ENCODE measurements around the gene RNPC3. TPM values are rescaled to one million over a fixed set of nuclear protein-coding genes. Genes with fewer than 3 reads are reported as not detected.

The RNPC3 gene
- total RNA-seq (11.2 TPM), polyA plus RNA-seq (17.2 TPM)
- long read RNA-seq, donor 1, partial matches to known transcripts, result 0 of 2 reads
- long read RNA-seq, donor 1, other reads (novel, unspliced or antisense), result 0 of 2 reads
- long read RNA-seq, donor 2, partial matches to known transcripts, result 26 of 29 reads
- long read RNA-seq, donor 2, other reads (novel, unspliced or antisense), result 0 of 29 reads
- long read RNA-seq, donor 3, partial matches to known transcripts, result 29 of 30 reads
- long read RNA-seq, donor 3, other reads (novel, unspliced or antisense), result 0 of 30 reads
- long read RNA-seq, donor 4, partial matches to known transcripts, result 5 of 6 reads
- long read RNA-seq, donor 4, other reads (novel, unspliced or antisense), result 0 of 6 reads
- long read RNA-seq, donor 5, partial matches to known transcripts, result 54 of 58 reads
- long read RNA-seq, donor 5, other reads (novel, unspliced or antisense), result 0 of 58 reads
- long read RNA-seq, donor 6, partial matches to known transcripts, result 0 of 1 reads
- long read RNA-seq, donor 6, other reads (novel, unspliced or antisense), result 0 of 1 reads
- long read RNA-seq, donor 7, partial matches to known transcripts, result 0 of 1 reads
- long read RNA-seq, donor 7, other reads (novel, unspliced or antisense), result 0 of 1 reads
- long read RNA-seq, donor 8, partial matches to known transcripts, result 0 of 1 reads
- long read RNA-seq, donor 8, other reads (novel, unspliced or antisense), result 0 of 1 reads
- long read RNA-seq, donor 9, partial matches to known transcripts, result 0 of 2 reads
- long read RNA-seq, donor 9, other reads (novel, unspliced or antisense), result 0 of 2 reads
- long read RNA-seq, donor 10, partial matches to known transcripts, result 0 of 3 reads
- long read RNA-seq, donor 10, other reads (novel, unspliced or antisense), result 0 of 3 reads

GRCh38 chr1:103525607-103526507 is at the start of gene RNPC3:
TSS of gene RNPC3 (plus strand) at chr1:103525699. CDS start at chr1:103526071, 372 bp downstream.
- H3K27me3 ChIP-seq (ENCODE audit: control insufficient read depth in 2 of 2, insufficient read depth in 1 of 2, low read length in 1 of 2), result no peaks in the 10 kb centered on the region
- peaks cover 3 to 8% of the 10 kb centered on the region in 2 donors for H3K4me1 ChIP-seq (ENCODE audit: control insufficient read depth in 2 of 2, insufficient read depth in 2 of 2, low read length in 2 of 2)
- peak within 1 kb of the TSS; percentile 97 to 98 for H3K27ac ChIP-seq (ENCODE audit: low read depth in 1 of 2, low read length in 1 of 2)
- peaks cover 0 to 3% of the 10 kb centered on the region in 2 donors for H3K9me3 ChIP-seq (ENCODE audit: control insufficient read depth in 2 of 2, insufficient read depth in 1 of 2, low read length in 1 of 2)
- DNase-seq (ENCODE audit: low read depth in 6 of 9, low spot score in 9 of 9), result peak; percentile 84 to 97 (median 90)
- H3K4me3 ChIP-seq (ENCODE audit: low read length in 2 of 2), result peak within 1 kb of the TSS; percentile 69 to 97
- under 1% methylated on average over 59 of the region's 62 CpGs for WGBS
- peaks cover 3 to 11% of the 10 kb centered on the region in 2 donors for H3K36me3 ChIP-seq (ENCODE audit: control insufficient read depth in 2 of 2, insufficient read depth in 2 of 2, low read length in 1 of 2)

GRCh38 chr1:103477101-103477500 is 48.4 kb upstream of the RNPC3 start:
- DNase-seq (ENCODE audit: low read depth in 6 of 9, low spot score in 9 of 9), result no peak
- H3K4me1 ChIP-seq (ENCODE audit: control insufficient read depth in 2 of 2, insufficient read depth in 2 of 2, low read length in 2 of 2), result no peaks in the 10 kb centered on the region
- H3K36me3 ChIP-seq (ENCODE audit: control insufficient read depth in 2 of 2, insufficient read depth in 2 of 2, low read length in 1 of 2), result no peaks in the 10 kb centered on the region
- H3K4me3 ChIP-seq (ENCODE audit: low read length in 2 of 2), result no peak overlapping the region
- no peaks in the 10 kb centered on the region for H3K27me3 ChIP-seq (ENCODE audit: control insufficient read depth in 2 of 2, insufficient read depth in 1 of 2, low read length in 1 of 2)
- H3K9me3 ChIP-seq (ENCODE audit: control insufficient read depth in 2 of 2, insufficient read depth in 1 of 2, low read length in 1 of 2), result no peaks in the 10 kb centered on the region
- no peak overlapping the region for H3K27ac ChIP-seq (ENCODE audit: low read depth in 1 of 2, low read length in 1 of 2)

- H3K27ac ChIP-seq (ENCODE audit: low read depth in 1 of 2, low read length in 1 of 2), result no peak overlapping the region
- DNase-seq (ENCODE audit: low read depth in 6 of 9, low spot score in 9 of 9), result no peak
- no peaks in the 10 kb centered on the region for H3K4me1 ChIP-seq (ENCODE audit: control insufficient read depth in 2 of 2, insufficient read depth in 2 of 2, low read length in 2 of 2)
- no peaks in the 10 kb centered on the region for H3K27me3 ChIP-seq (ENCODE audit: control insufficient read depth in 2 of 2, insufficient read depth in 1 of 2, low read length in 1 of 2)
- no peaks in the 10 kb centered on the region for H3K9me3 ChIP-seq (ENCODE audit: control insufficient read depth in 2 of 2, insufficient read depth in 1 of 2, low read length in 1 of 2)
- no peaks in the 10 kb centered on the region for H3K36me3 ChIP-seq (ENCODE audit: control insufficient read depth in 2 of 2, insufficient read depth in 2 of 2, low read length in 1 of 2)
- no peak overlapping the region for H3K4me3 ChIP-seq (ENCODE audit: low read length in 2 of 2)
These were observed 35.6 kb upstream of the RNPC3 start for GRCh38 chr1:103489935-103490334.

- H3K27ac ChIP-seq (ENCODE audit: low read depth in 1 of 2, low read length in 1 of 2), result no peak overlapping the region
- 94% methylated on average over 1 of the region's 1 CpG for WGBS
- H3K4me1 ChIP-seq (ENCODE audit: control insufficient read depth in 2 of 2, insufficient read depth in 2 of 2, low read length in 2 of 2), result no peaks in the 10 kb centered on the region
- no peak overlapping the region for H3K4me3 ChIP-seq (ENCODE audit: low read length in 2 of 2)
- H3K27me3 ChIP-seq (ENCODE audit: control insufficient read depth in 2 of 2, insufficient read depth in 1 of 2, low read length in 1 of 2), result no peaks in the 10 kb centered on the region
- H3K9me3 ChIP-seq (ENCODE audit: control insufficient read depth in 2 of 2, insufficient read depth in 1 of 2, low read length in 1 of 2), result no peaks in the 10 kb centered on the region
- no peaks in the 10 kb centered on the region for H3K36me3 ChIP-seq (ENCODE audit: control insufficient read depth in 2 of 2, insufficient read depth in 2 of 2, low read length in 1 of 2)
- no peak for DNase-seq (ENCODE audit: low read depth in 6 of 9, low spot score in 9 of 9)
These were observed 33.4 kb upstream of the RNPC3 start for GRCh38 chr1:103492003-103492625.

GRCh38 chr1:103496014-103496635 is 29.4 kb upstream of the RNPC3 start:
- no peaks in the 10 kb centered on the region for H3K4me1 ChIP-seq (ENCODE audit: control insufficient read depth in 2 of 2, insufficient read depth in 2 of 2, low read length in 2 of 2)
- no peaks in the 10 kb centered on the region for H3K27me3 ChIP-seq (ENCODE audit: control insufficient read depth in 2 of 2, insufficient read depth in 1 of 2, low read length in 1 of 2)
- no peak overlapping the region for H3K4me3 ChIP-seq (ENCODE audit: low read length in 2 of 2)
- WGBS, result 94% methylated on average over 2 of the region's 2 CpGs
- H3K36me3 ChIP-seq (ENCODE audit: control insufficient read depth in 2 of 2, insufficient read depth in 2 of 2, low read length in 1 of 2), result no peaks in the 10 kb centered on the region
- no peak overlapping the region for H3K27ac ChIP-seq (ENCODE audit: low read depth in 1 of 2, low read length in 1 of 2)
- no peaks in the 10 kb centered on the region for H3K9me3 ChIP-seq (ENCODE audit: control insufficient read depth in 2 of 2, insufficient read depth in 1 of 2, low read length in 1 of 2)
- no peak for DNase-seq (ENCODE audit: low read depth in 6 of 9, low spot score in 9 of 9)

GRCh38 chr1:103497404-103497803 is 28.1 kb upstream of the RNPC3 start:
- Histone ChIP-seq H3K27ac (ENCODE audit: low read depth in 1 of 2, low read length in 1 of 2) (no peak overlapping the region), H3K36me3 (ENCODE audit: control insufficient read depth in 2 of 2, insufficient read depth in 2 of 2, low read length in 1 of 2) (no peaks in the 10 kb centered on the region), H3K9me3 (ENCODE audit: control insufficient read depth in 2 of 2, insufficient read depth in 1 of 2, low read length in 1 of 2) (no peaks in the 10 kb centered on the region), H3K4me3 (ENCODE audit: low read length in 2 of 2) (no peak overlapping the region), H3K27me3 (ENCODE audit: control insufficient read depth in 2 of 2, insufficient read depth in 1 of 2, low read length in 1 of 2) (no peaks in the 10 kb centered on the region), H3K4me1 (ENCODE audit: control insufficient read depth in 2 of 2, insufficient read depth in 2 of 2, low read length in 2 of 2) (no peaks in the 10 kb centered on the region)
- DNase-seq (ENCODE audit: low read depth in 6 of 9, low spot score in 9 of 9), result no peak

- Histone ChIP-seq H3K27me3 (ENCODE audit: control insufficient read depth in 2 of 2, insufficient read depth in 1 of 2, low read length in 1 of 2) (no peaks in the 10 kb centered on the region), H3K36me3 (ENCODE audit: control insufficient read depth in 2 of 2, insufficient read depth in 2 of 2, low read length in 1 of 2) (no peaks in the 10 kb centered on the region), H3K9me3 (ENCODE audit: control insufficient read depth in 2 of 2, insufficient read depth in 1 of 2, low read length in 1 of 2) (no peaks in the 10 kb centered on the region), H3K27ac (ENCODE audit: low read depth in 1 of 2, low read length in 1 of 2) (no peak overlapping the region), H3K4me3 (ENCODE audit: low read length in 2 of 2) (no peak overlapping the region), H3K4me1 (ENCODE audit: control insufficient read depth in 2 of 2, insufficient read depth in 2 of 2, low read length in 2 of 2) (no peaks in the 10 kb centered on the region)
- 78% methylated on average over 1 of the region's 1 CpG for WGBS
- DNase-seq (ENCODE audit: low read depth in 6 of 9, low spot score in 9 of 9), result no peak
These were observed 16.2 kb upstream of the RNPC3 start for GRCh38 chr1:103509250-103509649.

- WGBS, result 100% methylated on average over 1 of the region's 1 CpG
- Histone ChIP-seq H3K4me3 (ENCODE audit: low read length in 2 of 2) (no peak overlapping the region), H3K9me3 (ENCODE audit: control insufficient read depth in 2 of 2, insufficient read depth in 1 of 2, low read length in 1 of 2) (no peaks in the 10 kb centered on the region), H3K4me1 (ENCODE audit: control insufficient read depth in 2 of 2, insufficient read depth in 2 of 2, low read length in 2 of 2) (no peaks in the 10 kb centered on the region), H3K27me3 (ENCODE audit: control insufficient read depth in 2 of 2, insufficient read depth in 1 of 2, low read length in 1 of 2) (no peaks in the 10 kb centered on the region), H3K27ac (ENCODE audit: low read depth in 1 of 2, low read length in 1 of 2) (no peak overlapping the region), H3K36me3 (ENCODE audit: control insufficient read depth in 2 of 2, insufficient read depth in 2 of 2, low read length in 1 of 2) (no peaks in the 10 kb centered on the region)
- no peak for DNase-seq (ENCODE audit: low read depth in 6 of 9, low spot score in 9 of 9)
These were observed 11.8 kb upstream of the RNPC3 start for GRCh38 chr1:103513711-103514110.
